A549 (cell line): Measurements from ENCODE around the gene TCF7L2.

Experiments
- CEBPB ChIP-seq, 2 experiments: fragments of >200 bp in 1 of 2; sonication (Bioruptor Twin) in 1 of 2; formaldehyde crosslinking in 1 of 2; IDR thresholded peaks; 2 replicates each; pipeline ENCODE4 v1.6.1; 2012 to 2016
- CTCF ChIP-seq: fragments of >200 bp; sonication (Bioruptor Twin); formaldehyde crosslinking; IDR thresholded peaks from 3 replicates; pipeline ENCODE4 v1.5.1; 2016
- USF2 ChIP-seq: fragments of 450-650 bp; IDR thresholded peaks from 2 replicates; pipeline ENCODE4 v1.6.1; 2014; ENCODE audit warnings: antibody characterized with exemption
- TF ChIP-seq, protein P1 (sequence below): fragments of 200-600 bp; sonication (generic); IDR thresholded peaks from 2 replicates; pipeline ENCODE4 v1.6.1; 2016; ENCODE audit warnings: antibody characterized with exemption, mild to moderate bottlenecking, moderate library complexity

DNA sequence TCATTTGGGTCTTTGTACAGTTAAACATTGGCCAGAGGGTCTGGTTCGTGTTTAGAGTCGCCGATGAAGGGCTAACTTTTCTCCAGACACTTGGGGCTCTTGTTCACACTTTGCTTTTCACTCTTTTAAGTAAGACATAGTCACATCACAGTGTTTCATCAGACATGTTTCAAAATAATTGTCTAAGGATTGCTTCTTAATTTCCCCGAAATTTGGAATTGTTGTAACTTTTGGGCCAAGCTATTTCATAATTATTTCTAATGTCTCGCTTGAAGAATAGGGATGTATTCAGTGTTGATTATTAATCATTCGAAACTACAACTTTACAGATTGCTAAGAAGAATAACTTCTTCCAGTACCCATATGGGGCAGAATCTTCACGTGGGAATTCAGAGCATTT lies 92.8 kb downstream of the TCF7L2 start:
- TF ChIP-seq CTCF (no peak), CEBPB (IDR thresholded peaks at IDR 0.05) (no peak), USF2 (no peak)
- TF ChIP-seq, protein P1, sequence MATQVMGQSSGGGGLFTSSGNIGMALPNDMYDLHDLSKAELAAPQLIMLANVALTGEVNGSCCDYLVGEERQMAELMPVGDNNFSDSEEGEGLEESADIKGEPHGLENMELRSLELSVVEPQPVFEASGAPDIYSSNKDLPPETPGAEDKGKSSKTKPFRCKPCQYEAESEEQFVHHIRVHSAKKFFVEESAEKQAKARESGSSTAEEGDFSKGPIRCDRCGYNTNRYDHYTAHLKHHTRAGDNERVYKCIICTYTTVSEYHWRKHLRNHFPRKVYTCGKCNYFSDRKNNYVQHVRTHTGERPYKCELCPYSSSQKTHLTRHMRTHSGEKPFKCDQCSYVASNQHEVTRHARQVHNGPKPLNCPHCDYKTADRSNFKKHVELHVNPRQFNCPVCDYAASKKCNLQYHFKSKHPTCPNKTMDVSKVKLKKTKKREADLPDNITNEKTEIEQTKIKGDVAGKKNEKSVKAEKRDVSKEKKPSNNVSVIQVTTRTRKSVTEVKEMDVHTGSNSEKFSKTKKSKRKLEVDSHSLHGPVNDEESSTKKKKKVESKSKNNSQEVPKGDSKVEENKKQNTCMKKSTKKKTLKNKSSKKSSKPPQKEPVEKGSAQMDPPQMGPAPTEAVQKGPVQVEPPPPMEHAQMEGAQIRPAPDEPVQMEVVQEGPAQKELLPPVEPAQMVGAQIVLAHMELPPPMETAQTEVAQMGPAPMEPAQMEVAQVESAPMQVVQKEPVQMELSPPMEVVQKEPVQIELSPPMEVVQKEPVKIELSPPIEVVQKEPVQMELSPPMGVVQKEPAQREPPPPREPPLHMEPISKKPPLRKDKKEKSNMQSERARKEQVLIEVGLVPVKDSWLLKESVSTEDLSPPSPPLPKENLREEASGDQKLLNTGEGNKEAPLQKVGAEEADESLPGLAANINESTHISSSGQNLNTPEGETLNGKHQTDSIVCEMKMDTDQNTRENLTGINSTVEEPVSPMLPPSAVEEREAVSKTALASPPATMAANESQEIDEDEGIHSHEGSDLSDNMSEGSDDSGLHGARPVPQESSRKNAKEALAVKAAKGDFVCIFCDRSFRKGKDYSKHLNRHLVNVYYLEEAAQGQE: no peak
